GM21360 (cell line): Measurements from ENCODE around the gene HES7.

ENCODE experiments used
- ATAC-seq: cut with Tn5 transposase; IDR thresholded peaks from one replicate; pipeline ENCODE4 v1.9.1; 2021; ENCODE audit warnings: mild to moderate bottlenecking, moderate library complexity; ENCODE audit not compliant: unreplicated experiment

Gene HES7

DNA sequence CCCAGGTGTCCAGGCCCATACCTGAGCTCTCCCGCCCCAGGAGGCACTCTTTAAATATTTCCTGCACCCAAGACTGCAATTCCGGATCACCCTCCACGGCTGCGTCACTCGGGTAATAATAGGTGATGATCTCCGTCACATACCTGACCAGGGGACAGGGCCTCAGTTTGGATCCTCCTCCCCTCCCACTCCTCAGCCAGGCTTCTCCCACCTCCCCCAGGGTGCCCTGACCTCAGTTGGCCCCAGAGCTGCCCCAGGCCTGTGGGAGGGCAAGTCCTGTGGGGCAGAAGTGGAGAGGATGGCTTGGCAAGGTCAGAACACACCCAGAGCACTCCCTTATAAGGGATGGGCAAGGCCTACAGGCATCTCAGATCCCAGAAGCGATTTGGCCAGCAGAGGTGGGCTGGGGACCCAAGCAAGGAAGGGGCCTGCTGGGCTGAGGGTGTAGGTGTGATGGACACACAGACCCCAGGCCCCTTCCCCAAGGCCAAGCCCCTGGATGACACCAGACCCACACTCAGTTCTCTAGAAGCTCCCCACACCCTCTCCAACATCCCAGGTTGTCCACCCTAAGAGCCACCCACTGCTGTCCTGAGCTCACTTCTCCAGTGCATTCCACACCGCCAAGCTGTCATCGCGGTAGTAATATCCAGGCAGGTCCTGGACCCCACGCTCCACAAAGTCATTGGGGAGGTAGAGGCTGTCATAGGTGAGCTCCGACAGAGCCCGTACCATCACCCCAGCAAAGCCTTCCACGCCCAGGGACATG is 48.1 kb downstream of the HES7 start:
- ATAC-seq, result no peak

DNA sequence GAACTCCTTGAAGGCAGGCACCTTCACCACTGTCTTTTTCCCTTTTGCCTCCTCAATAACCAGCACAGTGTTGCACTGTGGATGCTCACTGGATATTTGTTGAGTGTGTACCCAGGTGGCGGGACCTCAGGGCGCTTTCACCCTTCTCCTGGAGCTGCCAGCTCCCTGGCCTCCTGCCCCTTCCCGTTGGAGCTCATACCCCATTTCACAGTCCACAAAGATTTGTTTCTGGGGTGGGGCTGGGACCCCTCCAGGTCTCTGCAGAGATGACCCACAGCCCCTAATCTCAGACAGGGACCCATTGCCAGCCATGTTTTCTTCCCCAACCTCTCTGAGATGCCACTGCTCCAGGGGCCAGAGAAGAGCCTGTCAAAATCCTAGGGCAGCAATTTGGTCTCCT is 48.8 kb downstream of the HES7 start:
- no peak for ATAC-seq

DNA sequence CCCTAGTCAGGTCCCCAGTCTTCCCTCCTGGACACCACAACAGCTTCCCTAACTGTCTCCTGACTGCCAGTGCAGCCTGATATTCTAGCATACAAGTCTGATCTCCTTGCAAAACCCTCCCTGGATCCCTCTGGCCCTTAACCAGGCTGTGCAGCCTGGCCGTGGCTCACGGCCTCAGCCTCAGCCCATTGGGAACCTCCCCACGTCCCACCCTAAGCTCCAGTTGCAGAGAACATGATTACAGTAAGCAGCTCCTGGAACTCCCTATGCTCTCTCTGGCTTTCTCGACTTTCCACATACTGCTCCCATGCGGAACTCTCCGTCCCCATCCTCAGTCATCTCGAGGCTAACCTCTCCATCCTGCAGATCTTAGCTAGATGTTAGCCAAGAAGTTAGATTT is 49.4 kb downstream of the HES7 start:
- ATAC-seq, result no peak

DNA sequence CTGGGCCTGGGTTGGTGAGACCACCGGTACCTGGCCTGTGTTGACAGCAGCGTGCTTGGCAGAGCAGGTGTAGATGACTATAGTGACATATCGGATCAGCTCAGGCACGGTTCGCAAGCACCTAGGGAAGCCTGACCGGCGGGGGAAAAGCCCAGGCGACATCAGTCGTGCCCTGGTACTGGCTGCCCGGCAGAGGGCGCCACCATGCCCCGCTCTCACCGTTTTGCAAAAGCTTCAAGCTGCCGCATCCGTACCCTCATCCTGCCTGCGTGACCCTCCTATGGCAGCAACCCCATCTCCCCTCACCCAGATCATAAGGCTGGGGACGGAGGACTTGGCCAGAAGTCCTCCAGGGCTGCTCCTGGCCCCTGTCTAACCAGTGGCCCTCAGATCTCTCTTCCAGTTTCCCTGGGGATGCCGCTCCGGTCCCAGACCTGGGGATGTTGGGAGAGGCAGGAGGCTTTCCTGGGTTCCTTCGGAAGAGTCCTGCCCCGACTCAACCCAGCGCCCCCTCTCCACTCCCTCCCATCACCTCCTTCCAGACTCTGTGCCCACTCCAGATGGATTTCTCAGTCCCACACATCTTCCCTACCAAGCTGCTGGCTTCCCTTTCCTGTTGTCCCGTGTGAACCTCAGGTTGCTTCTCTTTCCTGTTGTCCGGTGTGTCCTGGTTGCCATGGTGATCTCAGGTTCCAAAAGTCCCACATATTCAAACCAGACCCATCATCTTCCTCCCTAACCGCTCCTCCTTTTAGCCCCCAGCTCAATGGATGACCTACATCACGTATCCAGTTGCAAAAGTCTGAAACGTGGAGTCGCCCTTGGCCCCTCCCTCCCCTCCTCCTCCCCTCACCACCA is 50.0 kb downstream of the HES7 start:
- ATAC-seq, result no peak

DNA sequence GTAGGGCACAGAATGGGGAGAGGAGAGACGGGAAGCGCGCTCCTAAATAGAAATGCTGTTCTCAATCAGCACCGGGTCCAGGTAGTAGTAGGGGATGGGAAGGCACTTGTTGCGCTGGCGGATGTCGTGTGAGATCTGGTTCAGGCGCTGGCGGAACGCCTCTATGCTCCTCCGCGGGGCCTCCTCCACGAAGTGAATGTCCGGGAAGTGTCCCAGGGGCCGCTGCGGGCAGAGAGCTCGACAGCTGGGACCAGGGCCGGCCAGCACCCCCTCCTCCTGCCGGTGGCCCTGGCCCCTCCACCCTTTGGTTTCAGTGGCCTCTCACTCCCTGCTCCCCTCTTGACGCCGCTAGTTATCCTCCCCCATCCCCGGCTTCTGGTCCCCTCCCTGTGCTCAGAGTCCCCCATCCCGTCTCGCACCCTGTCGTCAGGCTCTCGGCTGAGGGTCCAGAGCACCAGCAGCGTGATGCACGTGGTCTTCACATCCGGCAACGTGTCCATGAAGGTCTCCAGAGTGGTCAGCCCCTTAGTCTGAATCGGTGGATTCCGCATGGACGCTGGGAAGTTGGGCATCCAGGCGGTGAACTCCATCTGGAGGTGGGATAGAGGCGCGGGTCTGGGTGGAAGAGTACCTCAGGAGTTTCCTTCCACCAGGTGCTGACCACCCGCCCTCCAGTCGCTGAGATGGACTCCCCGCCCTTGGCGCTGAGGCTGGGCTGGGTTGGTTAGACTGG is 51.0 kb downstream of the HES7 start:
- ATAC-seq, result no peak

DNA sequence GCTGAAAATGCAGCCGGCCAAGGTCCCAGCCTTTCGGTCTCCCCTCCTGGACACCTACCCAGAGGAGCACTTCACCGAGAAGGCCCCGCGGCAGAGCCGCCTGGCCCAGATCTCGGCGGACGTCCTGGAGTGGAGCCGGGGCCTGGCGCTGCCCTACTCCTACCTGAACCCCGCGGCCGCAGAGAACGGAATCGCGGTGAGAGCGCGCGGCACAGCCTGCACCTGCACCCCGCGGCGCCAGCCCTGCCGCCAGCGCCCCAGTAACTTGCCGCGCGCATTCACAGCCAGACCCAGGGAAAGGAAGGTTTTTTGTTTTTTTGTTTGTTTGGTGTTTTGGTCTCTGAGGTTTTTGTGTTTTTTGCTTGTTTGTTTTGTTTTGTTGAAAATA is 51.6 kb downstream of the HES7 start:
- no peak for ATAC-seq

DNA sequence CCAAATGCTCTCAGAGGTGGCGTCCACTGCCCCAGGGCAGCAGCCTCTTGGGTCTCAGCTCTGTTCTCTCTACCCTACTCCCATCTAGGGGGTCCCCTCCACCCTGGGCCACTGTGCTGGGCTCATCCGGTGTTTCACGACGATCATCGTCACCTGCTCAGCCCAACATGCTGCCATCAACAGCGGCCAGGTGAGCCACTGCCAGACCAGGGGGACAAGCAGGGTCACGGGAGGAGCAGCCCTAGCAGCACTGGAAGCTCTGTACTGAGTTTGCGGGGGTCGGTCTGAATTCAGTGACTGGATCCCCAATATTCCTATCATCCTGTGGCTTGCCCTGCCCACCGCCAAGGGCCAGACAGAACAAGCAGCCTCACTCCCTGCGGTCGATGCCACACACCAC is 52.4 kb downstream of the HES7 start:
- no peak for ATAC-seq
